GM21737 (cell line): Measurements from ENCODE around the gene MYPN.
"Not testable (repeated sequence)": the region's sequence is repeated elsewhere in the genome, so short reads cannot be mapped to it uniquely, and the experiment has no call there.

Experiments used
- ATAC-seq: cut with Tn5 transposase; IDR thresholded peaks from one replicate; pipeline ENCODE4 v1.9.1; 2021; ENCODE audit warnings: mild to moderate bottlenecking, moderate library complexity; ENCODE audit not compliant: unreplicated experiment

The MYPN gene

GRCh38 chr10:68167586-68168189 lies 58.4 kb downstream of the MYPN start:
- no peak for ATAC-seq

- no peak for ATAC-seq
Measured at GRCh38 chr10:68171539-68172080, 62.3 kb downstream of the MYPN start.

- no peak for ATAC-seq
Measured at GRCh38 chr10:68172324-68172723, 63.0 kb downstream of the MYPN start.

- ATAC-seq, result no peak
Measured at GRCh38 chr10:68175949-68176348, 66.7 kb downstream of the MYPN start.

GRCh38 chr10:68176797-68177196 lies 67.5 kb downstream of the MYPN start:
- no peak for ATAC-seq

GRCh38 chr10:68178592-68178991 lies 69.3 kb downstream of the MYPN start:
- ATAC-seq, result no peak

GRCh38 chr10:68179016-68179415 lies 69.7 kb downstream of the MYPN start:
- ATAC-seq, result no peak

GRCh38 chr10:68180490-68180889 lies 71.2 kb downstream of the MYPN start:
- no peak for ATAC-seq

GRCh38 chr10:68184546-68184945 lies 75.3 kb downstream of the MYPN start:
- no peak for ATAC-seq

- ATAC-seq, result no peak
Measured at GRCh38 chr10:68185085-68185484, 75.8 kb downstream of the MYPN start.

GRCh38 chr10:68188835-68189234 lies 79.5 kb downstream of the MYPN start:
- no peak for ATAC-seq

GRCh38 chr10:68192113-68192512 lies 82.8 kb downstream of the MYPN start:
- no peak for ATAC-seq

- ATAC-seq, result no peak
Measured at GRCh38 chr10:68194290-68194689, 85.0 kb downstream of the MYPN start.

GRCh38 chr10:68195776-68196175 lies 86.5 kb downstream of the MYPN start:
- not testable (repeated sequence) for ATAC-seq

GRCh38 chr10:68196701-68197100 lies 87.4 kb downstream of the MYPN start:
- ATAC-seq, result no peak

GRCh38 chr10:68202960-68203353 lies 93.7 kb downstream of the MYPN start:
- ATAC-seq, result no peak

GRCh38 chr10:68208424-68209042 lies 99.2 kb downstream of the MYPN start:
- ATAC-seq, result no peak

GRCh38 chr10:68211669-68212068 lies 102.4 kb downstream of the MYPN start:
- no peak for ATAC-seq

- no peak for ATAC-seq
Measured at GRCh38 chr10:68212721-68213352, 103.5 kb downstream of the MYPN start.

- ATAC-seq, result no peak
Measured at GRCh38 chr10:68218786-68219185, 109.5 kb downstream of the MYPN start.

- ATAC-seq, result no peak
Measured at GRCh38 chr10:68221196-68221595, 111.9 kb downstream of the MYPN start.

- no peak for ATAC-seq
Measured at GRCh38 chr10:68222391-68222790, 113.1 kb downstream of the MYPN start.
